ENCODE data around the gene PCP4.

The PCP4 gene

GRCh38 chr21:39924577-39925308 lies 57.5 kb downstream of the PCP4 start:
- no peak for DNase-seq

- no peak for DNase-seq
Measured at GRCh38 chr21:39927304-39927886, 60.2 kb downstream of the PCP4 start.

GRCh38 chr21:39932335-39932734 lies 65.1 kb downstream of the PCP4 start:
- no peak for DNase-seq

- no peak for DNase-seq
Measured at GRCh38 chr21:39934895-39935294, 67.7 kb downstream of the PCP4 start.

- no peak for DNase-seq
Measured at GRCh38 chr21:39935716-39936115, 68.5 kb downstream of the PCP4 start.

GRCh38 chr21:39938086-39938625 lies 70.9 kb downstream of the PCP4 start:
- DNase-seq, result no peak

- no peak for DNase-seq
Measured at GRCh38 chr21:39946199-39946598, 79.0 kb downstream of the PCP4 start.

GRCh38 chr21:39947031-39947430 lies 79.8 kb downstream of the PCP4 start:
- DNase-seq, result no peak

- DNase-seq, result no peak
Measured at GRCh38 chr21:39951183-39952101, 84.2 kb downstream of the PCP4 start.

GRCh38 chr21:39952265-39952664 lies 85.0 kb downstream of the PCP4 start:
- DNase-seq, result no peak

- DNase-seq, result no peak
Measured at GRCh38 chr21:39954570-39954969, 87.3 kb downstream of the PCP4 start.

- DNase-seq, result no peak
Measured at GRCh38 chr21:39955326-39955725, 88.1 kb downstream of the PCP4 start.

GRCh38 chr21:39956586-39956985 lies 89.3 kb downstream of the PCP4 start:
- DNase-seq, result no peak

- DNase-seq, result no peak
Measured at GRCh38 chr21:39958731-39959130, 91.5 kb downstream of the PCP4 start.

GRCh38 chr21:39961251-39961650 lies 94.0 kb downstream of the PCP4 start:
- DNase-seq, result peak; percentile 81

GRCh38 chr21:39965026-39965425 lies 97.8 kb downstream of the PCP4 start:
- DNase-seq, result no peak

GRCh38 chr21:39966786-39967185 lies 99.5 kb downstream of the PCP4 start:
- DNase-seq, result no peak

- DNase-seq, result no peak
Measured at GRCh38 chr21:39968010-39968409, 100.8 kb downstream of the PCP4 start.

GRCh38 chr21:39969691-39970364 lies 102.6 kb downstream of the PCP4 start:
- DNase-seq, result no peak

- no peak for DNase-seq
Measured at GRCh38 chr21:39971956-39972355, 104.7 kb downstream of the PCP4 start.

GRCh38 chr21:39972471-39972870 lies 105.2 kb downstream of the PCP4 start:
- no peak for DNase-seq

- no peak for DNase-seq
Measured at GRCh38 chr21:39972976-39973770, 105.9 kb downstream of the PCP4 start.

Measured in fibroblast of skin of back (primary cell).